Neural cell (in vitro differentiated cells): Measurements from ENCODE around the gene HNRNPA1L2.
"Not testable (repeated sequence)": the region's sequence is repeated elsewhere in the genome, so short reads cannot be mapped to it uniquely, and the experiment has no call there.

Experiments used
- CTCF ChIP-seq: fragments of 450-650 bp; IDR thresholded peaks from 2 replicates; pipeline ENCODE4 v1.5.1; 2014; ENCODE audit warnings: antibody characterized with exemption, mild to moderate bottlenecking, moderate library complexity; ENCODE audit not compliant: poor library complexity, severe bottlenecking
- EZH2 ChIP-seq: fragments of 200-600, 300-800 bp; shearing (Covaris generic), sonication (generic); IDR thresholded peaks from 2 replicates; pipeline ENCODE4 v1.6.1; 2014; ENCODE audit warnings: antibody characterized with exemption, low read length, borderline replicate concordance, mild to moderate bottlenecking; ENCODE audit not compliant: insufficient read depth, poor library complexity, severe bottlenecking
- RAD21 ChIP-seq: fragments of 450-650 bp; conservative IDR thresholded peaks from 2 replicates; pipeline ENCODE4 v1.6.1; 2014; ENCODE audit warnings: antibody characterized with exemption, mild to moderate bottlenecking, moderate library complexity
- SMC3 ChIP-seq: fragments of 450-650 bp; conservative IDR thresholded peaks from 2 replicates; pipeline ENCODE4 v1.6.1; 2014; ENCODE audit warnings: antibody characterized with exemption, mild to moderate bottlenecking, moderate library complexity; ENCODE audit not compliant: poor library complexity

DNA sequence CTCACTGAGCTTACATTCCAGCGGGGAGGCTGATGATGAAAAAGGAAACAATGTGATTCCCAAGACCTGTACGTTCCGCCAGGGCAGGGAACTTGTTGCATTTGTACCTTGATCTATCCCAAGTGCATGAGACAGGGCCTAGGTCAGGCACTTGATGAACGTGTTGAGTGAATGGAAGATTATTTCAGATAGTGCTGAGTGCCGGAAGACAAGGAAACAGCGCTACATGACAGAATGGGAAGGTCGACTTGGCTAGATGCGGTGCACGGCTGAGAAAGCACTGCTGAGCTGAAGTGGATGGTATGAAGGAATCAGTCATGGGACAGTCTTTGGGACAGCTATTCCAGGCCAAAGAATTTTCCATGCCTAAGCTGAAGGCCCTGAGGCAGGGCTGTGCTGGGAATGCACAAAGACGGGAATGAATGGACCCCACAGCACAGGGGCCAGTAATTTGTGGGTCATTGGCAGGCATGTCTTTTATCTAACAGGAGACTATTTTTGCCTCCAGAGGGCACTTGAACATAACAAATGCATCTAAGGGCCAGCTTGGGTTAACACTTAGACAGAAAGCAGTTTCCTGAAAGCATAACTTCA is 33.1 kb upstream of the HNRNPA1L2 start:
- TF ChIP-seq CTCF (peak; percentile 66), RAD21 (peak; percentile 67), SMC3 (peak; percentile 73)
- TF ChIP-seq EZH2, result not testable (repeated sequence)
